Activated T-helper 17 cell treated with anti-CD3 and anti-CD28 coated beads, Interleukin-2, amount 50 U/mL, for 72 hours (primary cell): ENCODE data around the gene FAM13B. TPM values are rescaled to one million over a fixed set of nuclear protein-coding genes. Genes with fewer than 3 reads are reported as not detected.

Source experiments
- total RNA-seq, 2 donors: library from RNA; stranded (reverse); gene quantifications; one replicate each; pipeline ENCODE4 v1.2.3, GENCODE V29; 2022

Gene FAM13B
- total RNA-seq, 2 donors from 2014 or later, result 24.4 to 30.1 TPM

Other genes starting within 250 kb of the FAM13B start
- gene MYOT, start 165.2 kb downstream of the FAM13B start, total RNA-seq, result not detected
- under 1 TPM in 1 of 2 donors, not detected in 1; 0.30 TPM for gene PKD2L2, start 143.6 kb downstream of the FAM13B start, total RNA-seq
- not detected for gene WNT8A, start 51.0 kb upstream of the FAM13B start, total RNA-seq
- not detected for gene NME5, start 106.3 kb upstream of the FAM13B start, total RNA-seq
- 100 to 1,000 TPM in 1 of 2 donors, 10 to 100 TPM in 1; 70.6 to 130 TPM for gene BRD8, start 145.6 kb upstream of the FAM13B start, total RNA-seq
- 10 to 100 TPM; 66.2 to 73.0 TPM for gene KIF20A, start 146.0 kb upstream of the FAM13B start, total RNA-seq
- 10 to 100 TPM; 27.8 to 42.3 TPM for gene CDC23, start 180.2 kb upstream of the FAM13B start, total RNA-seq
- gene GFRA3, start 241.5 kb upstream of the FAM13B start, total RNA-seq, result not detected